Activated CD4-positive, alpha-beta T cell treated with anti-CD3 and anti-CD28 coated beads, Interleukin-2, amount 10 ng/mL, durations not matched to agents 24 days and 14 days (primary cell): ENCODE measurements around the gene HOXB9. TPM values are rescaled to one million over a fixed set of nuclear protein-coding genes. Genes with fewer than 3 reads are reported as not detected.

Experiments used
- DNase-seq: peaks from one replicate; pipeline ENCODE4 v3.0.0; 2022
- H3K27ac Mint-ChIP-seq: one replicate; pipeline ENCODE4 v1.8.0; 2022; ENCODE audit warnings: mild to moderate bottlenecking, mixed read lengths
- H3K27me3 Mint-ChIP-seq: one replicate; pipeline ENCODE4 v1.8.0; 2022; ENCODE audit warnings: mixed read lengths
- H3K36me3 Mint-ChIP-seq: one replicate; pipeline ENCODE4 v1.8.0; 2022; ENCODE audit warnings: low read depth, mild to moderate bottlenecking, mixed read lengths
- H3K4me1 Mint-ChIP-seq: one replicate; pipeline ENCODE4 v1.8.0; 2021; ENCODE audit warnings: mixed read lengths
- H3K4me3 Mint-ChIP-seq: one replicate; pipeline ENCODE4 v1.8.0; 2022; ENCODE audit warnings: mild to moderate bottlenecking, moderate library complexity, mixed read lengths
- H3K9me3 Mint-ChIP-seq: one replicate; pipeline ENCODE4 v1.8.0; 2021; ENCODE audit warnings: mixed read lengths
- intact Hi-C: fragments of 100-400 bp; cut with micrococcal nuclease; formaldehyde crosslinking; loops from one replicate; pipeline ENCODE4 v1.15.1; 2023
- total RNA-seq: library from RNA; stranded (reverse); gene quantifications from 2 replicates; pipeline ENCODE4 v1.2.3, GENCODE V29; 2022

HOXB9 gene
- total RNA-seq, 1 donor from 2014 or later: 0.30 TPM

GRCh38 chr17:48589060-48589830 lies 36.9 kb downstream of the HOXB9 start:
- Mint-ChIP-seq H3K36me3 (no peaks in the 10 kb centered on the region), H3K27ac (no peak overlapping the region), H3K4me1 (peaks cover 56% of the 10 kb centered on the region)

DNA sequence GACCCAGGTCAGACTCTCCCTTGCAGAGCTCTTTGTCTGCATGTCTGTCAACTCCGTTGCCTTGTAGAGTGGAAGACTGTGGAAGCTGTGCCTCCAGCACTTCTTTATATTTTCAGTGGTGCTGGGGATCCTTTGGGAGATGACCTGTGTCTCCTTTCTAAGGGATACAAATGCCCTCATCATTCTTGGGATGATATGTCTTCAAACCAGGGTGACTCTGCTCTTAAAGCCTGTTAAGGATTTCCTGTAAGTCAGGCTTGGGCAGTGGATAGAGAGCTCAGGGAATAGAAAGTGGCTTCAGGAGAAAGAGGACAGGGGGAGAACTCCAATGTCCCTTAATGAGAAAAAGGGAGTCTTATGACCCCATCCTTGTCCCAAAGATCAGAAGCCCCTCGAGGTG lies 37.6 kb downstream of the HOXB9 start:
- Mint-ChIP-seq H3K36me3 (no peaks in the 10 kb centered on the region), H3K9me3 (no peaks in the 10 kb centered on the region), H3K27ac (no peak overlapping the region), H3K27me3 (peaks cover 82% of the 10 kb centered on the region), H3K4me1 (peaks cover 53% of the 10 kb centered on the region), H3K4me3 (no peak overlapping the region)
- DNase-seq: no peak
- intact Hi-C loops: no loop called here

More at GRCh38 chr17:48589060-48589830, 36.9 kb downstream of the HOXB9 start:
- Mint-ChIP-seq H3K27me3 (peaks cover 82% of the 10 kb centered on the region), H3K4me3 (peak overlapping the region; percentile 4), H3K9me3 (no peaks in the 10 kb centered on the region)
- no peak for DNase-seq
- intact Hi-C loops: no loop called here

GRCh38 chr17:48588074-48588415 lies 38.1 kb downstream of the HOXB9 start:
- Mint-ChIP-seq H3K27ac (no peak overlapping the region), H3K9me3 (no peaks in the 10 kb centered on the region), H3K4me1 (peaks cover 51% of the 10 kb centered on the region), H3K36me3 (peaks cover 3% of the 10 kb centered on the region), H3K4me3 (no peak overlapping the region), H3K27me3 (peaks cover 82% of the 10 kb centered on the region)
- intact Hi-C loops: no loop called here
- DNase-seq: no peak

DNA sequence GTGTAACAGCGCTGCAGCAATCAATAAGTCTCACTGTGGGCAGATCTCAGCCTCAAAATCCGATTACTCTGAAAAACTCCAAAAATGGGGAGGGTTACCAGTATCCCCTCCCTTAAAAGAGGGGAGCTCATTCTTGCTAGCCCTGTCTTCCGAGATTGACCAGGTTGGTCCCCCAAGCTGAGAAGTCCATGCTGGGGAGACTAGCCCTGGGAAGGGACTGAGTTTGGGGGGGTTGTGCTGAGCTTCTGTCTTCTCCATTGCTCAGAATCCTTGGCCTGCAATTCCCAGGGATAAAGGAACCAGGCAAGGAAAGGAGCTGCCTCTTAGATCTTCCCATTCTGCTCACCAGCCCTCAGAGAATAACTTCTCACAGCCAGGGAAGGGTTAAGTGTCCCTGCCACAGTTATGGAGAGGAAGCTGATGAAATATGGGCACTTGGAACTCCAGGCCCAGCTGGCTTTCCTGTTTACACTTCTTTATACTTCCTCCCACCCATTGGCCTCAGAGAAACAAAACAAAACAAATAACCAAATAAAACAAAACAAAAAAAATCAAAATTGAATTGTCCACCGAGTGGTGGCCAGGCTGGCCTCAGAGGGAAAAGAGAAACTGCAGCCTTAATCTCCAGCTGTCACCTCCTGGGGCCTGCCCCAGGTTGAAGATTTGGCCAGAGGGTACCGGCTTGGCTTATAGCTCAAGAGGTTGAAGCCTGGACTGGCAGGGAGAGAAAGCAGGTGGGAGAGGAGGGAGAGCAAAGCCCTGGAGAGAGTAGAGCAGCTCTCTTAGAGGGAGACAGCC lies 38.7 kb downstream of the HOXB9 start:
- no peak overlapping the region for H3K27ac Mint-ChIP-seq
- peak overlapping the region; percentile 39 for H3K4me3 Mint-ChIP-seq
- peaks cover 56% of the 10 kb centered on the region for H3K4me1 Mint-ChIP-seq
- intact Hi-C loops: no loop called here
- peaks cover 3% of the 10 kb centered on the region for H3K36me3 Mint-ChIP-seq
- H3K27me3 Mint-ChIP-seq: peaks cover 82% of the 10 kb centered on the region
- no peak for DNase-seq
- H3K9me3 Mint-ChIP-seq: no peaks in the 10 kb centered on the region

- H3K27ac Mint-ChIP-seq: peak overlapping the region; percentile 3
- peak overlapping the region; percentile 87 for H3K4me3 Mint-ChIP-seq
- intact Hi-C loops: no loop called here
- no peaks in the 10 kb centered on the region for H3K9me3 Mint-ChIP-seq
- peak; percentile 76 for DNase-seq
- H3K36me3 Mint-ChIP-seq: peaks cover 3% of the 10 kb centered on the region
- H3K4me1 Mint-ChIP-seq: peaks cover 60% of the 10 kb centered on the region
- peaks cover 81% of the 10 kb centered on the region for H3K27me3 Mint-ChIP-seq
These were observed 39.6 kb downstream of the HOXB9 start for GRCh38 chr17:48586355-48587258.

GRCh38 chr17:48584223-48584741 lies 41.9 kb downstream of the HOXB9 start:
- Mint-ChIP-seq H3K4me1 (peaks cover 71% of the 10 kb centered on the region), H3K4me3 (peak overlapping the region; percentile 87), H3K36me3 (peaks cover 6% of the 10 kb centered on the region), H3K27ac (no peak overlapping the region), H3K9me3 (no peaks in the 10 kb centered on the region), H3K27me3 (peaks cover 80% of the 10 kb centered on the region)
- no peak for DNase-seq
- intact Hi-C loops: no loop called here

DNA sequence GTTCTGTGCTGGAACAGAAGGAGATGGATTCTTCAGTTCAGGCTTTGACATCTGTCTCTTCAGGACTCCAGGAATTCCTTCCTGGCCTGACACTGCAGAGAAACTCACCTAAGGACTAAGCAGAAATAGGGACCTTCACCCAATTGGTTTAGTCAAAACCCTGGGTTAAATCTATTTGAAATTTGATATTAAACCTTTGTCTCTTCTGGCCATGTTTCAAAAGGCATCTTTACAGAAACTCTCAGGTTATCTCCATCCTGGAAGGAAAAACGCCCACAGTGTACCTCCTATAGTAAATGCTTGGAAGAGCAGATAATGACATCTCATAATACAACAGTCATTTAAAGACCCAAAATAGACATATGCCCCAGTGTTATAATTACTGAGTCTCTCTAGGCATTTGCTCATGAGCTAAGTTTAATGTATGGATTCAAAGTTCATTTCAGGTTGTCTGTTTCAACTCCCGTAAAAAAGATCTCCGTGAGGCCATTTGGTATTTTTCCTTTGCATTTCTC lies 42.4 kb downstream of the HOXB9 start:
- Mint-ChIP-seq H3K27ac (no peak overlapping the region), H3K4me1 (peaks cover 76% of the 10 kb centered on the region), H3K27me3 (peaks cover 81% of the 10 kb centered on the region), H3K4me3 (peak overlapping the region; percentile 11), H3K36me3 (peaks cover 6% of the 10 kb centered on the region), H3K9me3 (no peaks in the 10 kb centered on the region)
- intact Hi-C loops: no loop called here
- DNase-seq: no peak

DNA sequence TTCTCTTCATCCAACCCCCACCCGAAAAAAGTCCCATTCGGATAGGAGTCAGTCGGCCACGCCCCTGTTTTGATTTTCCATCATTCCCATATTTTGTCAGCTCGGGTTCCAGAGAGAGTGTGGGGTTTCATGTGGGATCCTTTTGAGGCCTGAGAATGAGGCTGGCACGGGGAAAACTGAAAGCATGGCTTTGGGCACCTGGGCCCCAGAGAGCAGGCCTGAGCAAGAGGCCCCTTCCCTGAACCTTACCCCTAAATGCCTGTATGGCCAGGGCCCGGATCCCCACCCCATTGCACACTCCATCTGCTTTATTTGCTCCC lies 43.4 kb downstream of the HOXB9 start:
- no peaks in the 10 kb centered on the region for H3K9me3 Mint-ChIP-seq

GRCh38 chr17:48579760-48580554 lies 46.2 kb downstream of the HOXB9 start:
- Mint-ChIP-seq H3K27me3 (peaks cover 50% of the 10 kb centered on the region), H3K4me1 (peaks cover 62% of the 10 kb centered on the region), H3K9me3 (no peaks in the 10 kb centered on the region), H3K4me3 (peak overlapping the region; percentile 92), H3K36me3 (peaks cover 8% of the 10 kb centered on the region), H3K27ac (peak overlapping the region; percentile 42)
- DNase-seq: peak; percentile 59
- intact Hi-C loops: loop anchor here (2.0 kb wide), 1 partner anchor 37 kb away; no protein-coding TSS in a partner anchor

More for the DNA sequence above, 43.4 kb downstream of the HOXB9 start:
- intact Hi-C loops: no loop called here
- H3K27ac Mint-ChIP-seq: peak overlapping the region; percentile 43
- H3K36me3 Mint-ChIP-seq: peaks cover 6% of the 10 kb centered on the region
- DNase-seq: no peak
- H3K4me3 Mint-ChIP-seq: peak overlapping the region; percentile 72
- peaks cover 71% of the 10 kb centered on the region for H3K27me3 Mint-ChIP-seq
- peaks cover 73% of the 10 kb centered on the region for H3K4me1 Mint-ChIP-seq

DNA sequence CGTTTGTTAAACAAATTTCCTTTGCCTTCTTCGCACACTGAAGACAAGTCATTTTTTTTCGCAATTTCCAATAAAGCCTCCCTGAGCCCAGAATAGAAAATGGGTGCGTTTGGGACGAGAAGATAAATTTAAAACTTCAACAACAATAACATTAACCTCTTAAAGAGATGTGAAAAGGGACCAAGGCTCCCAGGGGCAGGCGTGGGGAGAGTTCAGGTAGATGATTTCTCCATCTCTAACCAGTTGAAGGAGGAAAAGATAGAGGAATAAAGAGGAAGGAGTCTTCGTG lies 46.7 kb downstream of the HOXB9 start:
- Mint-ChIP-seq H3K9me3 (no peaks in the 10 kb centered on the region), H3K27me3 (peaks cover 48% of the 10 kb centered on the region), H3K27ac (peak overlapping the region; percentile 65), H3K4me3 (peak overlapping the region; percentile 92), H3K4me1 (peaks cover 58% of the 10 kb centered on the region), H3K36me3 (peaks cover 8% of the 10 kb centered on the region)
- DNase-seq: no peak
- intact Hi-C loops: loop anchor here (2.0 kb wide), 1 partner anchor 37 kb away; no protein-coding TSS in a partner anchor

- Mint-ChIP-seq H3K9me3 (no peaks in the 10 kb centered on the region), H3K27ac (peak overlapping the region; percentile 86), H3K4me1 (peaks cover 56% of the 10 kb centered on the region), H3K27me3 (peaks cover 44% of the 10 kb centered on the region), H3K4me3 (peak overlapping the region; percentile 92), H3K36me3 (peaks cover 8% of the 10 kb centered on the region)
- intact Hi-C loops: loop anchor here (2.0 kb wide), 1 partner anchor 36 kb away; no protein-coding TSS in a partner anchor
- peak; percentile 63 for DNase-seq
These were observed 47.3 kb downstream of the HOXB9 start for GRCh38 chr17:48578616-48579470.
